HEK293 (cell line): ENCODE measurements around the gene PLEKHA4.

Experiments used
- KLF16 ChIP-seq: fragments of 450-650 bp; formaldehyde crosslinking; IDR thresholded peaks from 2 replicates; pipeline ENCODE4 v1.5.1; 2017; ENCODE audit warnings: missing biosample characterization, missing genetic modification characterization
- TCF7L2 ChIP-seq: IDR thresholded peaks from 2 replicates; pipeline ENCODE4 v1.6.1; 2011; ENCODE audit warnings: low read depth, mild to moderate bottlenecking, inconsistent platforms, low read length, moderate library complexity, borderline replicate concordance
- ZNF169 ChIP-seq: fragments of 450-650 bp; formaldehyde crosslinking; IDR thresholded peaks from 2 replicates; pipeline ENCODE4 v1.5.1; 2016; ENCODE audit warnings: missing biosample characterization, missing genetic modification characterization
- ZNF585B ChIP-seq: fragments of 450-650 bp; formaldehyde crosslinking; IDR thresholded peaks from 2 replicates; pipeline ENCODE4 v1.5.1; 2016; ENCODE audit warnings: missing biosample characterization, missing genetic modification characterization
- TF ChIP-seq, protein P1 (sequence below): fragments of 450-650 bp; formaldehyde crosslinking; IDR thresholded peaks from 2 replicates; pipeline ENCODE4 v1.5.1; 2016; ENCODE audit warnings: missing biosample characterization, missing genetic modification characterization

DNA sequence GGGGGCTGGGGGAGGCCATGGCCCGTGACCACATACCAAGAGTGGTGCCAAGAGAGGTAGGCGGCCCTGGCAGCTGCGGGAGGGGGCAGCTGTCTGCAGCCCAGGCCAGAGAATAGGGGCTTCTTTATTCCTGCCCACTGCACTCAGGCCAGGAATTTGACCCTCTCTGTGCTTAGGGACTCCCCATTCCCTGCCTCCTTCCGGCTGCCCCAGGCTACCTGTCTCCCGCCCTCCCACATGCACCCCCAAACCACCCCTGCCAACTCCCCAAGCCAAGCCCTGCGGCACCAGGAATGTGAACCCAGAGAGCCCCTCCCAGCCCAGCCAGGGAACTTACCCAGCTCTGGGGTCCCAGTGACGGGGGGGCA, 687 bp downstream of the PLEKHA4 start:
- TF ChIP-seq ZNF585B (no peak), ZNF169 (tag by site-specific recombination) (no peak), KLF16 (tag by site-specific recombination) (no peak), TCF7L2 (no peak)
- TF ChIP-seq, protein P1, sequence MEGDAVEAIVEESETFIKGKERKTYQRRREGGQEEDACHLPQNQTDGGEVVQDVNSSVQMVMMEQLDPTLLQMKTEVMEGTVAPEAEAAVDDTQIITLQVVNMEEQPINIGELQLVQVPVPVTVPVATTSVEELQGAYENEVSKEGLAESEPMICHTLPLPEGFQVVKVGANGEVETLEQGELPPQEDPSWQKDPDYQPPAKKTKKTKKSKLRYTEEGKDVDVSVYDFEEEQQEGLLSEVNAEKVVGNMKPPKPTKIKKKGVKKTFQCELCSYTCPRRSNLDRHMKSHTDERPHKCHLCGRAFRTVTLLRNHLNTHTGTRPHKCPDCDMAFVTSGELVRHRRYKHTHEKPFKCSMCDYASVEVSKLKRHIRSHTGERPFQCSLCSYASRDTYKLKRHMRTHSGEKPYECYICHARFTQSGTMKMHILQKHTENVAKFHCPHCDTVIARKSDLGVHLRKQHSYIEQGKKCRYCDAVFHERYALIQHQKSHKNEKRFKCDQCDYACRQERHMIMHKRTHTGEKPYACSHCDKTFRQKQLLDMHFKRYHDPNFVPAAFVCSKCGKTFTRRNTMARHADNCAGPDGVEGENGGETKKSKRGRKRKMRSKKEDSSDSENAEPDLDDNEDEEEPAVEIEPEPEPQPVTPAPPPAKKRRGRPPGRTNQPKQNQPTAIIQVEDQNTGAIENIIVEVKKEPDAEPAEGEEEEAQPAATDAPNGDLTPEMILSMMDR (tag by site-specific recombination): no peak
